Fibroblast of lung (primary cell): ENCODE data around the gene NFE2L1. TPM values are rescaled to one million over a fixed set of nuclear protein-coding genes. Genes with fewer than 3 reads are reported as not detected.
"Not testable (repeated sequence)": the region's sequence is repeated elsewhere in the genome, so short reads cannot be mapped to it uniquely, and the experiment has no call there.

Experiments used
- DNase-seq, 2 donors: peaks; one replicate each; pipeline versions ENCODE4 v3.0.0 to v3.0.0-alpha.2; 2010; ENCODE audit warnings: low read depth in 2 of 2
- H2AFZ ChIP-seq: 2 replicates; pipeline ENCODE4 v1.5.1; 2012; ENCODE audit warnings: low read length, control low read depth, inconsistent platforms
- H3K27ac ChIP-seq: 2 replicates; pipeline ENCODE4 v1.5.1; 2011; ENCODE audit warnings: low read length, control low read depth; ENCODE audit not compliant: insufficient read depth
- H3K27me3 ChIP-seq: 2 replicates; pipeline ENCODE4 v1.5.1; 2011; ENCODE audit warnings: mild to moderate bottlenecking, low read length; ENCODE audit not compliant: control insufficient read depth, insufficient read depth
- H3K36me3 ChIP-seq: 2 replicates; pipeline ENCODE4 v1.5.1; 2011; ENCODE audit warnings: low read length; ENCODE audit not compliant: control insufficient read depth, insufficient read depth
- H3K4me1 ChIP-seq: 2 replicates; pipeline ENCODE4 v1.5.1; 2011; ENCODE audit warnings: low read length; ENCODE audit not compliant: control insufficient read depth, insufficient read depth; ENCODE audit errors: extremely low read depth
- H3K4me2 ChIP-seq: 2 replicates; pipeline ENCODE4 v1.5.1; 2011; ENCODE audit warnings: low read length, control low read depth; ENCODE audit not compliant: insufficient read depth; ENCODE audit errors: extremely low read depth
- H3K4me3 ChIP-seq, 4 experiments: fragments of 200-600 bp in 1 of 4; sonication (generic) in 1 of 4; replicated peaks in 1 of 4; 2 replicates each; pipeline ENCODE4 v1.5.1; 2011 to 2016; ENCODE audit warnings: low read length in 4 of 4, low read depth in 3 of 4, mild to moderate bottlenecking in 3 of 4, control low read depth in 2 of 4, inconsistent platforms in 1 of 4, mixed read lengths in 1 of 4; ENCODE audit not compliant: insufficient read depth in 1 of 4; ENCODE audit errors: control extremely low read depth in 1 of 4
- H3K79me2 ChIP-seq: 2 replicates; pipeline ENCODE4 v1.5.1; 2012; ENCODE audit warnings: mild to moderate bottlenecking, low read length, inconsistent platforms; ENCODE audit not compliant: control insufficient read depth, insufficient read depth
- H3K9ac ChIP-seq: 2 replicates; pipeline ENCODE4 v1.5.1; 2011; ENCODE audit warnings: mild to moderate bottlenecking, low read length, control low read depth; ENCODE audit not compliant: insufficient read depth
- H3K9me3 ChIP-seq: 2 replicates; pipeline ENCODE4 v1.5.1; 2012; ENCODE audit warnings: low read depth, low read length; ENCODE audit not compliant: control insufficient read depth, insufficient read depth
- H4K20me1 ChIP-seq: 2 replicates; pipeline ENCODE4 v1.5.1; 2011; ENCODE audit warnings: low read length; ENCODE audit not compliant: control insufficient read depth, insufficient read depth; ENCODE audit errors: extremely low read depth
- CTCF ChIP-seq, 2 donors: IDR thresholded peaks in 1 of 2; conservative IDR thresholded peaks in 1 of 2; 1 replicate in 1 of 2; 2 replicates in 1 of 2; pipeline ENCODE4 v1.5.1; 2011 to 2012; ENCODE audit warnings: low read length in 2 of 2, control low read depth in 1 of 2, inconsistent platforms in 1 of 2, low read depth in 1 of 2, mild to moderate bottlenecking in 1 of 2
- EZH2 ChIP-seq: IDR thresholded peaks from 2 replicates; pipeline ENCODE4 v1.5.1; 2012; ENCODE audit warnings: low read length, control low read depth, mild to moderate bottlenecking; ENCODE audit errors: missing control alignments
- polyA plus RNA-seq, 2 donors: library from polyadenylated mRNA; depleted of rRNA in 1 of 2; stranded (reverse) in 1 of 2; unstranded in 1 of 2; fragments of >200 nt; gene quantifications; 2 replicates each; pipeline ENCODE4 v1.2.1, GENCODE V29; 2011 to 2012; ENCODE audit warnings: missing spikeins in 1 of 2
- total RNA-seq: library from RNA; depleted of rRNA; stranded (reverse); fragments of >200 nt; gene quantifications from 2 replicates; pipeline ENCODE4 v1.2.1, GENCODE V29; 2014

Gene NFE2L1
- total and polyA plus RNA-seq, 2 donors (not counting 1 experiment from before 2014, with no cell fraction given) = 162 to 200 TPM

GRCh38 chr17:48013876-48014594 lies 34.1 kb upstream of the NFE2L1 start:
- TF ChIP-seq CTCF (conservative IDR thresholded peaks at IDR 0.05 in 1 of 2, IDR thresholded peaks at IDR 0.05 in 1 of 2; ENCODE audit: low read depth in 1 of 2, low read length in 2 of 2) (no peak), EZH2 (no peak)
- no peak overlapping the region for H3K4me3 ChIP-seq
- no peaks in the 10 kb centered on the region for H3K36me3 ChIP-seq
- H3K9me3 ChIP-seq = no peaks in the 10 kb centered on the region
- H3K79me2 ChIP-seq = no peaks in the 10 kb centered on the region
- no peaks in the 10 kb centered on the region for H3K4me1 ChIP-seq
- peaks cover 14% of the 10 kb centered on the region for H3K27me3 ChIP-seq
- no peak overlapping the region for H2AFZ ChIP-seq
- no peak overlapping the region for H3K4me2 ChIP-seq
- no peak overlapping the region for H3K27ac ChIP-seq
- no peak for DNase-seq
- H4K20me1 ChIP-seq = no peaks in the 10 kb centered on the region
- H3K9ac ChIP-seq = no peak overlapping the region

- no peak overlapping the region for H3K9ac ChIP-seq
- no peak for TF ChIP-seq EZH2
- no peak for TF ChIP-seq CTCF (conservative IDR thresholded peaks at IDR 0.05 in 1 of 2, IDR thresholded peaks at IDR 0.05 in 1 of 2; ENCODE audit: low read depth in 1 of 2, low read length in 2 of 2)
- no peak overlapping the region for H3K4me2 ChIP-seq
- H4K20me1 ChIP-seq = no peaks in the 10 kb centered on the region
- no peaks in the 10 kb centered on the region for H3K79me2 ChIP-seq
- no peak overlapping the region for H3K27ac ChIP-seq
- H3K9me3 ChIP-seq = no peaks in the 10 kb centered on the region
- H3K36me3 ChIP-seq = no peaks in the 10 kb centered on the region
- H3K4me1 ChIP-seq = no peaks in the 10 kb centered on the region
- no peak for DNase-seq
- H3K27me3 ChIP-seq = peaks cover 14% of the 10 kb centered on the region
- no peak overlapping the region for H2AFZ ChIP-seq
- H3K4me3 ChIP-seq = no peak overlapping the region
Measured at GRCh38 chr17:48014595-48015111, 33.5 kb upstream of the NFE2L1 start.

GRCh38 chr17:48016112-48016511 lies 32.0 kb upstream of the NFE2L1 start:
- TF ChIP-seq CTCF (conservative IDR thresholded peaks at IDR 0.05 in 1 of 2, IDR thresholded peaks at IDR 0.05 in 1 of 2; ENCODE audit: low read depth in 1 of 2, low read length in 2 of 2) (no peak), EZH2 (no peak)
- Histone ChIP-seq H3K36me3 (no peaks in the 10 kb centered on the region), H3K4me2 (no peak overlapping the region), H3K27ac (no peak overlapping the region), H2AFZ (no peak overlapping the region), H4K20me1 (no peaks in the 10 kb centered on the region), H3K4me1 (no peaks in the 10 kb centered on the region), H3K9ac (no peak overlapping the region), H3K4me3 (no peak overlapping the region), H3K79me2 (no peaks in the 10 kb centered on the region), H3K9me3 (no peaks in the 10 kb centered on the region), H3K27me3 (peaks cover 14% of the 10 kb centered on the region)
- DNase-seq = peak in 1 of 2 donors; percentile 84

- not testable (repeated sequence) for H3K27ac ChIP-seq, H4K20me1 ChIP-seq, H3K9ac ChIP-seq, H2AFZ ChIP-seq, H3K4me3 ChIP-seq, H3K4me2 ChIP-seq, DNase-seq, H3K79me2 ChIP-seq, H3K36me3 ChIP-seq, H3K9me3 ChIP-seq, H3K4me1 ChIP-seq
- peaks cover 11% of the 10 kb centered on the region for H3K27me3 ChIP-seq
Measured at GRCh38 chr17:48017817-48018158, 30.4 kb upstream of the NFE2L1 start.
